ENCODE data around the gene SNX4. TPM values are rescaled to one million over a fixed set of nuclear protein-coding genes. Genes with fewer than 3 reads are reported as not detected.

SNX4 gene
- polyA plus RNA-seq, 1 of the 3 experiments (the other 2 are of a cell fraction), result 5.1 TPM

DNA sequence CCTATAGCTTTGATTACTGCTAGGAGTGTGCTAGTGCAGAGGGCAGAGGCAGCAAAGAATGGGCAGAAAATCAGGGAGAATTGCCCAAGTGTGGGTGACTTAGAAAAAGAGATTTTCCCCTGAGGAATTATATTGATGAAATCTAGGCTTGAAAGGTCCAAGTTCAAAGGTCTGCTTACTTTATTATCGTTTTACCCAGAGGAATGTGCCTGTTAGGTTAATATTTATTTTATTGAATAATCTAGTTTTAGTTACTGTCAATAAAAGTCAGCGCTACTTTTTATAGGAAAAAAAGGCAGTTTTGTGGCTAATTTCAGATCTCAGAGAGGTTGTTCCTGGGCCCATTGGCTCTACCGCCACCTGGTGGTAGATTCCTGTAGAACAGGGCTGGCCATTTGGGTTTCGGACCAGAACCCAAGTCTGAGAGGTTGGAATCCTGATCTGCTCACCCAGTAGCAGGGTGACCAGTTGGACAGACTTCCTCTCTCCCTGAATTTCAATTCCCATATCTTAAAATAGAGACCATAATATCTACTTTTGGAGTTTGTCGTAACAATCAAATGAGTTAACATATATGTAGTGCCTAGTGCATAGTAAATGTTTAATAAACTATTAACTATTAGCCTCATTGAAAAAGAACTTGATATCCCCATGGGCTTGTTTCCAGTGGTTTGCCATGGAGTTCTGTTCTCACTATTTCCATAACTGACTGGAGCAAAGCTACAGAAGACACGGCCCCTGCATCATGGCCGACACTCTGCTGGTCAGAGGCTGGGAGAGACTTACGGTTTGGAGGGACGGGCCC lies 82.2 kb downstream of the SNX4 start:
- no peaks in the 10 kb centered on the region for H3K9me2 ChIP-seq
- no peak overlapping the region for H3K9ac ChIP-seq
- H4K20me1 ChIP-seq (ENCODE audit: insufficient read depth), result no peaks in the 10 kb centered on the region
- H3K27me3 ChIP-seq (ENCODE audit: insufficient read depth), result no peaks in the 10 kb centered on the region
- peaks cover 4% of the 10 kb centered on the region for H3F3A ChIP-seq (replicated peaks; ENCODE audit: insufficient read depth)
- no peak overlapping the region for H3K4me2 ChIP-seq
- peak; percentile 54 for DNase-seq
- no peak for TF ChIP-seq EP300 (IDR thresholded peaks at IDR 0.05; ENCODE audit: borderline replicate concordance in 1 of 2, low read depth in 1 of 2, low read length in 1 of 2)
- no peak for TF ChIP-seq FOXJ3 (CRISPR knock-in tag; IDR thresholded peaks at IDR 0.05)
- TF ChIP-seq FOSL2 (IDR thresholded peaks at IDR 0.05; ENCODE audit: borderline replicate concordance, low read depth), result no peak
- no peak for TF ChIP-seq CHD2 (IDR thresholded peaks at IDR 0.05; ENCODE audit: low read length, partially characterized antibody)
- TF ChIP-seq, protein P1, sequence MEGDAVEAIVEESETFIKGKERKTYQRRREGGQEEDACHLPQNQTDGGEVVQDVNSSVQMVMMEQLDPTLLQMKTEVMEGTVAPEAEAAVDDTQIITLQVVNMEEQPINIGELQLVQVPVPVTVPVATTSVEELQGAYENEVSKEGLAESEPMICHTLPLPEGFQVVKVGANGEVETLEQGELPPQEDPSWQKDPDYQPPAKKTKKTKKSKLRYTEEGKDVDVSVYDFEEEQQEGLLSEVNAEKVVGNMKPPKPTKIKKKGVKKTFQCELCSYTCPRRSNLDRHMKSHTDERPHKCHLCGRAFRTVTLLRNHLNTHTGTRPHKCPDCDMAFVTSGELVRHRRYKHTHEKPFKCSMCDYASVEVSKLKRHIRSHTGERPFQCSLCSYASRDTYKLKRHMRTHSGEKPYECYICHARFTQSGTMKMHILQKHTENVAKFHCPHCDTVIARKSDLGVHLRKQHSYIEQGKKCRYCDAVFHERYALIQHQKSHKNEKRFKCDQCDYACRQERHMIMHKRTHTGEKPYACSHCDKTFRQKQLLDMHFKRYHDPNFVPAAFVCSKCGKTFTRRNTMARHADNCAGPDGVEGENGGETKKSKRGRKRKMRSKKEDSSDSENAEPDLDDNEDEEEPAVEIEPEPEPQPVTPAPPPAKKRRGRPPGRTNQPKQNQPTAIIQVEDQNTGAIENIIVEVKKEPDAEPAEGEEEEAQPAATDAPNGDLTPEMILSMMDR (IDR thresholded peaks at IDR 0.05), result peak; percentile 97
- TF ChIP-seq RCOR1 (IDR thresholded peaks at IDR 0.05; ENCODE audit: low read length), result 0 out of 2 replicates have a peak, but pooled peaks have one; percentile 23
- peak; percentile 85 for TF ChIP-seq SMC3 (IDR thresholded peaks at IDR 0.05; ENCODE audit: low read depth, low read length)
- TF ChIP-seq NFIC (IDR thresholded peaks at IDR 0.05; ENCODE audit: borderline replicate concordance), result no peak
- peak; percentile 90 for TF ChIP-seq RAD21 (IDR thresholded peaks at IDR 0.05; ENCODE audit: low read length)
- TF ChIP-seq FOXM1 (IDR thresholded peaks at IDR 0.05; ENCODE audit: low read depth), result no peak
- no peak for TF ChIP-seq MEF2A (IDR thresholded peaks at IDR 0.05; ENCODE audit: borderline replicate concordance, low read depth)
- TF ChIP-seq POLR2AphosphoS5 (IDR thresholded peaks at IDR 0.05; ENCODE audit: low read depth, low read length), result no peak
- TF ChIP-seq JUND (IDR thresholded peaks at IDR 0.05), result no peak
- TF ChIP-seq RFX5 (IDR thresholded peaks at IDR 0.05; ENCODE audit: low read length), result no peak
- TF ChIP-seq TEAD4 (IDR thresholded peaks at IDR 0.05; ENCODE audit: borderline replicate concordance, insufficient read depth), result no peak
- H3K4me1 ChIP-seq (ENCODE audit: control insufficient read depth in 1 of 2, insufficient read depth in 2 of 2, low read depth in 1 of 2, low read length in 1 of 2), result peaks cover 0 to 6% of the 10 kb centered on the region in 2 experiments; a peak in 1 of 4 replicates
- H3K36me3 ChIP-seq (replicated peaks in 1 of 2; ENCODE audit: control insufficient read depth in 1 of 2, insufficient read depth in 2 of 2, low read length in 1 of 2), result peaks cover 0 to 6% of the 10 kb centered on the region in 2 experiments
- no peak overlapping the region; a peak in 1 of 4 replicates for H3K4me3 ChIP-seq (ENCODE audit: low read depth in 2 of 2, low read length in 1 of 2)
- H3K9me3 ChIP-seq, result peaks cover 5% of the 10 kb centered on the region; the same call in 1 of the 2 replicates
- no peak overlapping the region for H3K27ac ChIP-seq (ENCODE audit: low read depth in 2 of 2, low read length in 1 of 2)
- no peak overlapping the region for H2AFZ ChIP-seq (ENCODE audit: low read depth)
- ChIA-PET CTCF (interaction anchor here (0.5 to 7.6 kb wide), 21 partner anchors 9 to 1705 kb away, joined by 3 to 93 read pairs (median 3); no protein-coding TSS in a partner anchor), POLR2A (no interaction called here)
- WGBS (ENCODE audit: low lambda C conversion rate), result 61% methylated on average over 9 of the region's 9 CpGs
- H3K79me2 ChIP-seq (ENCODE audit: insufficient read depth), result no peaks in the 10 kb centered on the region

DNA sequence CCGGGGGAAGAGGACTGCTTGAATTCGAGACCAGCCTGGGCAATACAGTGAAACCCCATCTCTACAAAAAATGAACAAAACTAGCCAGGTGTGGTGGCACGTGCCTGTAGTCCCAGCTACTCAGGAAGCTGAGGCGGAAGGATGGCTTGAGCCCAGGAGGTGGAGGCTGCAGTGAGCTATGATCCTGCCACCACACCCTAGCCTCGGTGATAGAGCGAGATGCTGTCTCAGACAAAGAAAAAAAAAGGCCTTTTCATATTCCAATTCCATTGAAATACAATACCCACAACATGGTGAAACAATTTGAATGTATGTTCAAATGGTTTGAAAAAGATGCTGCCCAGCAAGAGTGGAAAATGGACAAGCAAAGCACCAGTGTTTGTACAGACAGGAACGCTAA lies 83.1 kb downstream of the SNX4 start:
- H2AFZ ChIP-seq (ENCODE audit: low read depth), result no peak overlapping the region
- ChIA-PET CTCF (interaction anchor here (0.5 to 7.6 kb wide), 9 partner anchors 10 to 676 kb away, joined by 3 to 93 read pairs (median 3); no protein-coding TSS in a partner anchor), POLR2A (no interaction called here)
- H3K79me2 ChIP-seq (ENCODE audit: insufficient read depth), result no peaks in the 10 kb centered on the region
- no peaks in the 10 kb centered on the region for H3K36me3 ChIP-seq (replicated peaks in 1 of 2; ENCODE audit: control insufficient read depth in 1 of 2, insufficient read depth in 2 of 2, low read length in 1 of 2)
- H3K27me3 ChIP-seq (ENCODE audit: insufficient read depth), result no peaks in the 10 kb centered on the region
- 87% methylated on average over 7 of the region's 7 CpGs for WGBS (ENCODE audit: low lambda C conversion rate)
- no peak overlapping the region for H3K9ac ChIP-seq
- no peaks in the 10 kb centered on the region for H4K20me1 ChIP-seq (ENCODE audit: insufficient read depth)
- H3K4me2 ChIP-seq, result no peak overlapping the region
- no peaks in the 10 kb centered on the region for H3F3A ChIP-seq (replicated peaks; ENCODE audit: insufficient read depth)
- H3K27ac ChIP-seq (ENCODE audit: low read depth in 2 of 2, low read length in 1 of 2), result no peak overlapping the region
- no peak for DNase-seq
- TF ChIP-seq EZH2phosphoT487 (IDR thresholded peaks at IDR 0.05; ENCODE audit: borderline replicate concordance, low read depth) (no peak), SMC3 (IDR thresholded peaks at IDR 0.05; ENCODE audit: low read depth, low read length) (no peak)
- TF ChIP-seq, protein P2, sequence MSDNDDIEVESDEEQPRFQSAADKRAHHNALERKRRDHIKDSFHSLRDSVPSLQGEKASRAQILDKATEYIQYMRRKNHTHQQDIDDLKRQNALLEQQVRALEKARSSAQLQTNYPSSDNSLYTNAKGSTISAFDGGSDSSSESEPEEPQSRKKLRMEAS (IDR thresholded peaks at IDR 0.05; ENCODE audit: low read depth), result no peak
- TF ChIP-seq, protein P3, sequence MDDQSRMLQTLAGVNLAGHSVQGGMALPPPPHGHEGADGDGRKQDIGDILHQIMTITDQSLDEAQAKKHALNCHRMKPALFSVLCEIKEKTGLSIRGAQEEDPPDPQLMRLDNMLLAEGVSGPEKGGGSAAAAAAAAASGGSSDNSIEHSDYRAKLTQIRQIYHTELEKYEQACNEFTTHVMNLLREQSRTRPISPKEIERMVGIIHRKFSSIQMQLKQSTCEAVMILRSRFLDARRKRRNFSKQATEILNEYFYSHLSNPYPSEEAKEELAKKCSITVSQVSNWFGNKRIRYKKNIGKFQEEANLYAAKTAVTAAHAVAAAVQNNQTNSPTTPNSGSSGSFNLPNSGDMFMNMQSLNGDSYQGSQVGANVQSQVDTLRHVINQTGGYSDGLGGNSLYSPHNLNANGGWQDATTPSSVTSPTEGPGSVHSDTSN (IDR thresholded peaks at IDR 0.05), result no peak
- no peaks in the 10 kb centered on the region for H3K9me2 ChIP-seq
- peaks cover 0 to 6% of the 10 kb centered on the region in 2 experiments; a peak in 1 of 4 replicates for H3K4me1 ChIP-seq (ENCODE audit: control insufficient read depth in 1 of 2, insufficient read depth in 2 of 2, low read depth in 1 of 2, low read length in 1 of 2)
- H3K9me3 ChIP-seq, result no peaks in the 10 kb centered on the region
- H3K4me3 ChIP-seq (ENCODE audit: low read depth in 2 of 2, low read length in 1 of 2), result no peak overlapping the region

All from SK-N-SH (cell line).